IPS-20b (cell line): Measurements from ENCODE around the gene HDHD5.

Experiments used
- H3K27ac ChIP-seq: one replicate; pipeline ENCODE4 v1.5.1; 2013; ENCODE audit warnings: low read length
- H3K27me3 ChIP-seq: 2 replicates; pipeline ENCODE4 v1.6.1; 2013; ENCODE audit warnings: mild to moderate bottlenecking, low read length, inconsistent platforms; ENCODE audit not compliant: insufficient read depth
- H3K36me3 ChIP-seq: 2 replicates; pipeline ENCODE4 v1.6.1; 2013; ENCODE audit warnings: low read depth, mild to moderate bottlenecking, inconsistent platforms, low read length, moderate library complexity; ENCODE audit not compliant: insufficient read depth
- H3K4me1 ChIP-seq: 2 replicates; pipeline ENCODE4 v1.6.1; 2013; ENCODE audit warnings: mild to moderate bottlenecking, control low read depth, inconsistent platforms, low read length, moderate library complexity; ENCODE audit not compliant: insufficient read depth
- H3K4me3 ChIP-seq: 2 replicates; pipeline ENCODE4 v1.5.1; 2013; ENCODE audit warnings: mild to moderate bottlenecking, low read length, inconsistent platforms
- H3K9ac ChIP-seq: 2 replicates; pipeline ENCODE4 v1.6.1; 2013; ENCODE audit warnings: low read depth, mild to moderate bottlenecking, inconsistent platforms, low read length, moderate library complexity
- H3K9me3 ChIP-seq: 2 replicates; pipeline ENCODE4 v1.6.1; 2013; ENCODE audit warnings: mild to moderate bottlenecking, low read depth, low read length, inconsistent platforms; ENCODE audit not compliant: insufficient read depth

Gene HDHD5

GRCh38 chr22:17135153-17135760 lies 23.8 kb downstream of the HDHD5 start:
- Histone ChIP-seq H3K27ac (no peak overlapping the region), H3K36me3 (peaks cover 30% of the 10 kb centered on the region), H3K9ac (no peak overlapping the region), H3K9me3 (no peaks in the 10 kb centered on the region), H3K27me3 (no peaks in the 10 kb centered on the region), H3K4me3 (no peak overlapping the region), H3K4me1 (peaks cover 4% of the 10 kb centered on the region; the same call in 1 of the 2 replicates)

GRCh38 chr22:17133137-17133536 lies 25.9 kb downstream of the HDHD5 start:
- Histone ChIP-seq H3K36me3 (peaks cover 14% of the 10 kb centered on the region; the same call in 1 of the 2 replicates), H3K9ac (no peak overlapping the region), H3K4me3 (no peak overlapping the region), H3K9me3 (no peaks in the 10 kb centered on the region), H3K4me1 (peaks cover 4% of the 10 kb centered on the region; the same call in 1 of the 2 replicates), H3K27ac (no peak overlapping the region), H3K27me3 (no peaks in the 10 kb centered on the region)

GRCh38 chr22:17132112-17132511 lies 27.0 kb downstream of the HDHD5 start:
- no peak overlapping the region for H3K9ac ChIP-seq
- peaks cover 4% of the 10 kb centered on the region; the same call in 1 of the 2 replicates for H3K36me3 ChIP-seq
- no peak overlapping the region for H3K4me3 ChIP-seq
- no peaks in the 10 kb centered on the region for H3K9me3 ChIP-seq
- no peaks in the 10 kb centered on the region for H3K27me3 ChIP-seq
- no peak overlapping the region for H3K27ac ChIP-seq
- H3K4me1 ChIP-seq: peaks cover 4% of the 10 kb centered on the region; the same call in 1 of the 2 replicates

GRCh38 chr22:17131686-17132085 lies 27.4 kb downstream of the HDHD5 start:
- Histone ChIP-seq H3K27me3 (no peaks in the 10 kb centered on the region), H3K4me1 (peaks cover 4% of the 10 kb centered on the region; the same call in 1 of the 2 replicates), H3K9ac (no peak overlapping the region), H3K36me3 (no peaks in the 10 kb centered on the region), H3K4me3 (no peak overlapping the region), H3K9me3 (no peaks in the 10 kb centered on the region), H3K27ac (no peak overlapping the region)

GRCh38 chr22:17130199-17130598 lies 28.9 kb downstream of the HDHD5 start:
- no peak overlapping the region for H3K9ac ChIP-seq
- peaks cover 4% of the 10 kb centered on the region; the same call in 1 of the 2 replicates for H3K4me1 ChIP-seq
- no peak overlapping the region for H3K27ac ChIP-seq
- H3K9me3 ChIP-seq: no peaks in the 10 kb centered on the region
- H3K27me3 ChIP-seq: no peaks in the 10 kb centered on the region
- no peaks in the 10 kb centered on the region for H3K36me3 ChIP-seq
- H3K4me3 ChIP-seq: no peak overlapping the region

- Histone ChIP-seq H3K36me3 (no peaks in the 10 kb centered on the region), H3K9me3 (no peaks in the 10 kb centered on the region), H3K27ac (no peak within 1 kb of the TSS), H3K9ac (peak within 1 kb of the TSS; percentile 66; the same call in 1 of the 2 replicates), H3K27me3 (peaks cover 18% of the 10 kb centered on the region), H3K4me1 (peaks cover 10% of the 10 kb centered on the region; the same call in 1 of the 2 replicates), H3K4me3 (peak within 1 kb of the TSS; percentile 71)
Measured at GRCh38 chr22:17121233-17122195, 37.6 kb downstream of the HDHD5 start, which contains the start of gene TMEM121B. TMEM121B (minus strand) TSS chr22:17121360; CDS start chr22:17121127, 233 bp downstream.

GRCh38 chr22:17120711-17121232 lies 38.3 kb downstream of the HDHD5 start:
- H3K27me3 ChIP-seq: peaks cover 18% of the 10 kb centered on the region
- H3K4me3 ChIP-seq: peak overlapping the region; percentile 51; the same call in 1 of the 2 replicates
- H3K4me1 ChIP-seq: peaks cover 10% of the 10 kb centered on the region; the same call in 1 of the 2 replicates
- H3K36me3 ChIP-seq: no peaks in the 10 kb centered on the region
- no peak overlapping the region for H3K9ac ChIP-seq
- no peak overlapping the region for H3K27ac ChIP-seq
- H3K9me3 ChIP-seq: no peaks in the 10 kb centered on the region

- Histone ChIP-seq H3K27me3 (peaks cover 18% of the 10 kb centered on the region), H3K36me3 (no peaks in the 10 kb centered on the region), H3K9ac (no peak overlapping the region), H3K9me3 (no peaks in the 10 kb centered on the region), H3K27ac (no peak overlapping the region), H3K4me3 (no peak overlapping the region), H3K4me1 (peaks cover 10% of the 10 kb centered on the region; the same call in 1 of the 2 replicates)
Measured at GRCh38 chr22:17120281-17120680, 38.8 kb downstream of the HDHD5 start.

- H3K27ac ChIP-seq: no peak overlapping the region
- H3K4me3 ChIP-seq: no peak overlapping the region
- no peaks in the 10 kb centered on the region for H3K36me3 ChIP-seq
- no peaks in the 10 kb centered on the region for H3K9me3 ChIP-seq
- H3K27me3 ChIP-seq: peaks cover 18% of the 10 kb centered on the region
- no peak overlapping the region for H3K9ac ChIP-seq
- peaks cover 10% of the 10 kb centered on the region; the same call in 1 of the 2 replicates for H3K4me1 ChIP-seq
Measured at GRCh38 chr22:17119481-17120202, 39.4 kb downstream of the HDHD5 start.

GRCh38 chr22:17118342-17118741 lies 40.7 kb downstream of the HDHD5 start:
- H3K4me1 ChIP-seq: peaks cover 10% of the 10 kb centered on the region; the same call in 1 of the 2 replicates
- no peaks in the 10 kb centered on the region for H3K36me3 ChIP-seq
- H3K9ac ChIP-seq: no peak overlapping the region
- no peaks in the 10 kb centered on the region for H3K9me3 ChIP-seq
- H3K27me3 ChIP-seq: peaks cover 18% of the 10 kb centered on the region
- H3K27ac ChIP-seq: no peak overlapping the region
- no peak overlapping the region for H3K4me3 ChIP-seq

- Histone ChIP-seq H3K4me3 (no peak overlapping the region), H3K9ac (no peak overlapping the region), H3K4me1 (peaks cover 10% of the 10 kb centered on the region; the same call in 1 of the 2 replicates), H3K27me3 (peaks cover 18% of the 10 kb centered on the region), H3K9me3 (no peaks in the 10 kb centered on the region), H3K27ac (no peak overlapping the region), H3K36me3 (no peaks in the 10 kb centered on the region)
Measured at GRCh38 chr22:17117890-17118289, 41.2 kb downstream of the HDHD5 start.
